Ramos (cell line): ENCODE results near the gene PELI3.
"Not testable (repeated sequence)": the region's sequence is repeated elsewhere in the genome, so short reads cannot be mapped to it uniquely, and the experiment has no call there.

Source experiments
- in situ Hi-C: fragments of 300-500 bp; cut with MboI; formaldehyde crosslinking; loops from one replicate; pipeline ENCODE4 v1.14.3; 2022; ENCODE audit warnings: low sequenced_read_pairs; ENCODE audit not compliant: unreplicated experiment

Gene PELI3, protein sequence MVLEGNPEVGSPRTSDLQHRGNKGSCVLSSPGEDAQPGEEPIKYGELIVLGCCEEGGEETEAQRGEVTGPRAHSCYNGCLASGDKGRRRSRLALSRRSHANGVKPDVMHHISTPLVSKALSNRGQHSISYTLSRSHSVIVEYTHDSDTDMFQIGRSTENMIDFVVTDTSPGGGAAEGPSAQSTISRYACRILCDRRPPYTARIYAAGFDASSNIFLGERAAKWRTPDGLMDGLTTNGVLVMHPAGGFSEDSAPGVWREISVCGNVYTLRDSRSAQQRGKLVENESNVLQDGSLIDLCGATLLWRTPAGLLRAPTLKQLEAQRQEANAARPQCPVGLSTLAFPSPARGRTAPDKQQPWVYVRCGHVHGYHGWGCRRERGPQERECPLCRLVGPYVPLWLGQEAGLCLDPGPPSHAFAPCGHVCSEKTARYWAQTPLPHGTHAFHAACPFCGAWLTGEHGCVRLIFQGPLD

DNA sequence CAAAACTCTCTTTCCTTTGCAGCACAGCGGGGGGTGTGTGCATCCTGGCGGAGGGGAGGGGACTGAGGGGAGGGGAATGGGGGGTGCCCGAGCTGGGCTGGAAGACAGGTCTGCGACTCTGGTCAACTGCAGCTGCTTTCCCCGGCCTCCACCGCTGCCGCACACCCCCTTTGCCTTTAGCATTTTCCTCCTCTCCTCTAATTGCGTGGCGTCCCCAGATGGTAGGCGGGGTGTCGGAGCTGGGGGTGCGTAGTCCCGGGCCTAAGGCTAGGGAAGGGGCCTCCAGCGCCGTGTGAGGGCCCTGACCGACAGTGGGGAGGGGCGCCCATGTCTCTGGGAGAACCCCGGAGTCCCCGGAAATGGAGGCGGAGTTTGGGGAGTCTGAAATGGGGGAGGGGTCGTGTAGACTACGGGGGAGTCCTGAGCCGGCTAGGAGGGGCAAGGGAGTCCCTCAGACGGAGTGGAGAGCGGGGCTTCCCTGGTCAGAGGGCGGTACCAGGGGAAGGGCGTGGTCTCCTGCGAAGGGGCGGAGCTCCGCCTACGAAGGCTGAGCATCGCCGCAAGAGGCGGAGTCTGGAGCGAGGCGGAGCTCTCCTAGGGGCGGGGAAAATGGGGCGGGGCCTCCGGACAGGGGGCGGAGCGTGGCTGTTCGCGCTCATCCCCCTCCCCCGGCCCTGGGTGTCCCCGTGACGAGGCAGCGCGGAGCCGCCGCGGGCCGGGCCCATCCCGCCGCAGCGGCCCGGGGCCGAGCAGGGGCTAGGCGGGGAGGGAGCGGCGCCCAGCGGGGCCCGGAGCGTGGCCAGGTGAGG is at the start of gene PELI3:
Gene PELI3, plus strand, starts transcription at position 681 of the 809 bp plus-strand sequence. CDS start 1,224 bp downstream, outside the sequence.
- in situ Hi-C loops = no loop called here

DNA sequence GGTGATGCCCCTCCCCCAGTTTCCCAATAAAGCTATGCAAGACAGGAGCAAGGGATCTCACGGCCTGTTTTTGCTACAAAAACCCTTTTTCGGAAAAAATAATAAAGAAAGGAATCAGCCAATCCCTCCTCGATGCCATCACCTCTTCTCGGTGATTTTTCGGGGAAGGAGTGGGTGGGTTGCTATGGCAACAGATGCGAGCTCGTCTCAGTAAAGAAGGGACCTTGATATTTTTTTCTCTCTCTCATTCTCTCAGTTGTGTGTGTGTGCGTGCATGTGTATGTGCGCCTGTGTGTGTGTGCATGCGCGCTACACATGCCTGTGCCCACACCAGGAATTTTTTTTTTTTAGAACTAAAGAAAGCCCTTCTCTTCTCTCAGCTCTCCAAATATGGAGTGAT is 49.7 kb upstream of the PELI3 start:
- in situ Hi-C loops = no loop called here

DNA sequence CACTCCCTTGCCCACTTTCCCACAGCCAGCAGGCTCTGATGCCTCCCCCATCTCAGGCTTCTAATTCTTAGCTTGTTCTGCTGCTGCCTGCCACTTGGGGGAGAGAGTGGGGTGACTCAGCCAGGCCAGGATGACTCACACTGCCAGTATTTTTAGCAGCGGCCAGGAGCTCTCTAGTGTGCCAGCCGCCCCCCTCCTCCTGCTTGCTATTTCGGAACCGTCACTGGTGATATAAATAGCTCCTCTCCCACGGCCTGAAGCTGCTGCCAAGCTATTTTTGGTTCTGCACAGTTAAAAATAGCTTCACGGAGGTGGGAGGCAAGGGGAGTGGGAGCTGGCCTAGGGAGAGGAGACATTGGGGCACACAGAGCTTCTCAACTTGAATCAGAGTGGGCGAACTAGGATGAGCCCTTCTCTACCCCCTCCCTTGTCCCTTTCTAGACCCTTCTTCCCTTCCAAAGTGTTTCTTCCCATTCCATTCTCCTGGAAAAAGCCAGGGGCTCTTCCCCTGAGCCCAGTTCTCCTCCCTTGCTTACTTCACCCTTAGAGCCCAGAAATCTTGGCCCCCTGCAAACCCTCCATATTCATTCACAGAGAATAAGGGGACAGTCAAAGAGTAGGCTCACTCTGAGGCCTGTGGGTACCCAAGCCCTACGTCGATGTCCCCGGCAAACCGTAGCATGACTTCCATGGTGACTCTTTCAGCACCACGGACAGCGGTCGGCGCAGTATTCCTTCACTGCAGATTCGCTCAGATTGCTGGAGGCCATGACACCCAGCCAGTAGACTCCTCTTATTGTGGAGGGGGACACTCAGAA is 48.3 kb upstream of the PELI3 start:
- in situ Hi-C loops = no loop called here

DNA sequence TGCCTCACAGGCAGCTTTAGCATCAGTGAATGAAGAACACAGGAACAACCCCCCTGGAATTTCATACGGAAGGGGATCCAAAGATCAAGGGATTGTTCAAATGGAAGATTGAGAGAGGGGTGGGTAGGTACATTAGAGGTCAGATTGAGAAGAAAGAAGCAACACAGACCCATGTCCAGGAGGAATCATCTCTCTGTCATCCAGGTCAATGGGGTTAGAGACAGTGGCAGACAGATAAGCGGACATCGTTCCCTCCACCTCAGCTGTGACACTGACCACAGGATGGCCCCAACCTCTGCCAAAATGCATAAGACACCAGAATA is 47.8 kb upstream of the PELI3 start:
- in situ Hi-C loops = no loop called here

DNA sequence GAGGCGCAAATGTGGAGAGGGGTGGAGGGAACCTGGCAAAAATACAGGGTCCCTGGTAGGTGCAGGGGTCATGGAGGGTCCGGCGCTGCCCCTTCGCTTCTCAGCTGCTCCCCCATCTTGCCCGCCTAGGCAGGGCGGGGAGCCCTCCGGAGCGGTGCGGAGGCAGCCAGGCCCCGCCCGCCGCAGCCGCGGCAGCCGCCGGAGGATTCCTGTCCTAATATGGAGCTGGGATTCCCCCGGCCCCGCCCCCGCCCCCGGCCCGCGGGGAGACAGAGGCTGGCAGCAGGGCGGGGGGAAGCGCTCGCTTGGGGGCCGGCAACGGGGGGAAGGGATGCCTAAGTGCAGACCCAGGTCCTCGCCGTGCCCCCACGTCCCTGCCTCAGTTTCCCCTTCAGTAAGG is 46.9 kb upstream of the PELI3 start:
- in situ Hi-C loops = no loop called here

DNA sequence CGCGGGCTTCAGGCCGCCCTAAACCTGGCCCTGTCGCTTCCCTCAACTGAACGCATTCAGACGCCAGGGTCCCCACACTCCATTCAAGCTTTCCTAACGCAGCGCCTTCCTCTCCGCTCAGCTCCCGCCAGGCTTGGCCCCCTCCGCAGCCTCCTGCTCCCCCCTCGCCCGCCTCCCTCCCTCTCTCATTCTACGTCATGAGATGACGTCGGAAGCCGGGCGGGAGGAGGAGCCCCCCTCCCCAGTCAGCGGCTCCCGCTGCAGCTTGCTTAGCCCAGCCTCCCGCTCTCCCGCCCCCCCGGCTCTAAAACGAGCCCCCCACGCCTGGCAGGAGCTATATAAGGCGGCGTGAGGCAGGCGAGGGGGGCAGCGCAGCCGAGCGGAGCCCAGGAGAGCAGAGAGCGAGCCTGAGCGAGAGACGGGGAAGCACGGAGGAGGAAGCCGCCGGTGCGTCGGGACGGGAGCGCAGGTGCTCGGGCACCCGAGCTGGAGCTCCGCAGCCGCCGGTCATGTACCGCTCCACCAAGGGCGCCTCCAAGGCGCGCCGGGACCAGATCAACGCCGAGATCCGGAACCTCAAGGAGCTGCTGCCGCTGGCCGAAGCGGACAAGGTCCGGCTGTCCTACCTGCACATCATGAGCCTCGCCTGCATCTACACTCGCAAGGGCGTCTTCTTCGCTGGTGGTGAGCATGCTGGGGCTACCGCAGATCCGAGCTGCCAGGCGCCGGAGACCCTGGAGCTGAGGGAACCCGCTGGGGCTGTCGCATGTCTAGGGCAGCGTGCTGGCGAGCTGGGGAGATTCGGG is 45.8 kb upstream of the PELI3 start, which contains the start of gene NPAS4:
Gene NPAS4, plus strand, starts transcription at position 365 of the 806 bp plus-strand sequence. Its CDS starts 145 bp downstream, at position 510.
- in situ Hi-C loops = no loop called here

DNA sequence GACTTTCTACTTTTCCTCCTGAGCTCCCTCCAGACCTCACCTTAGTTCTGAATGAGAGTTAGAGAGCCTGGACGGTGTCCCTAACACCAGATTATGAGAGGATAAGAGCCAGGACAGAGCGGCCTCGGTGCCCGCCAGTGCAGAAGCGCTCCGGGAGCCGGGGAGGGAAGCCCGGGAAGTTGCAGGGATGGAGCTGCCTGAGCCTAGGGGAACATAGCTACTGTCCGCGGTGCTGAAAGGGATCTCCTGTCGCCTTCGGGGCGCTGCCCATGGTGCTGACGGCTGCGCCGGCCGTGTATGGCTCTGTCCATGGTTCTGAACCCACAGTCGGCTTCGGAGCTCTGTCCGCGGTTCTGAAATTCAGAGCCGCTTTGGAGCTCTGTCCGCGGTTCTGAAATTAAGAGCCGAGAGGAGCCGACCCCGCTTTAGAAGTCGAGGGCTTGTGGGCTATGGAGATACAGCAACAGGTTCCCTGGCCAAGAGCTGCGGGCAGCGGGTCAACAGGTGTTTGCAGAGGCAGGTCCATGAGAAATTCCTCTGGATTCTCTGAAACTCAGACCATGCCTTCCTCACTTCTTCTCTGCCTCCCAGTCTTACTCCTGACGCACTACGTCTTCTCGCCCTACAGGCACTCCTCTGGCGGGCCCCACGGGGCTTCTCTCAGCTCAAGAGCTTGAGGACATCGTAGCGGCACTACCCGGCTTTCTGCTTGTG is 45.1 kb upstream of the PELI3 start:
- in situ Hi-C loops = no loop called here

DNA sequence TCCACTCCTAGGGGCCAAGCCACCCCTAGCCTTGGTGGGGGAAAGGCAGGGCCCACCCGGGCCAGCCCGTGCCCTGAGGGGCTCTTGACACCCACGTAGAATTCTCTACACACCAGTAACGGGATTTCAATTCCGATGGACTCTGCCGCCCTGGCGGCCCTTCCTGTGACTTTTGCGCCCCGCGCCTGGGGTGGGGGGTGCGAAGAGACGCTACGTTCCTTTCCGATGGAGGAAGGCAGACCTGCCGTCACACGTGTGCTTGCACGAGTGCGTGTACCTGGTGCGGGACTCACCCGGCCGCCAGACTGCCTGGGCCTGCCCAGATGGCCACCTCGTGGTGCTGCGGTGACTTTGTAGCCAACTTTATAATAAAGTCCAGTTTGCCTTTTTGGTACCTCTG is 40.4 kb upstream of the PELI3 start:
- in situ Hi-C loops = no loop called here

DNA sequence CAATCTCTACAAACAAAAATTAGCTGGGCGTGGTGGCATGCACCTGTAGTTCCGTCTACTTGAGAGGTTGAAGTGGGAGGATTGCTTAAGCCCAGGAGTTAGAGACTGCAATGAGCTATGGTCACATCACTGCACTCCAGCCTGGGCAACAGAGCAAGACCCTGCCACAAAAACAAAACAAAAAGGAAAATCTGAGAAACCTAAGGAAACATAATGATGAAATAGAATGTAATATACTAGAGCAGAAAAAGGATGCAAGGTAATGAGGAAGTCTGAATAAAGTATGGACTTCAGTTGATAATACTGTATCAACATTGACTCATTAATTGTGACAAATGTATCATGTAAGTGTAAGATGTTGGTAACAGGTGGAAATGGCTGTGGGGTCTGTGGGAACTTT is 37.8 kb upstream of the PELI3 start:
- in situ Hi-C loops = no loop called here

DNA sequence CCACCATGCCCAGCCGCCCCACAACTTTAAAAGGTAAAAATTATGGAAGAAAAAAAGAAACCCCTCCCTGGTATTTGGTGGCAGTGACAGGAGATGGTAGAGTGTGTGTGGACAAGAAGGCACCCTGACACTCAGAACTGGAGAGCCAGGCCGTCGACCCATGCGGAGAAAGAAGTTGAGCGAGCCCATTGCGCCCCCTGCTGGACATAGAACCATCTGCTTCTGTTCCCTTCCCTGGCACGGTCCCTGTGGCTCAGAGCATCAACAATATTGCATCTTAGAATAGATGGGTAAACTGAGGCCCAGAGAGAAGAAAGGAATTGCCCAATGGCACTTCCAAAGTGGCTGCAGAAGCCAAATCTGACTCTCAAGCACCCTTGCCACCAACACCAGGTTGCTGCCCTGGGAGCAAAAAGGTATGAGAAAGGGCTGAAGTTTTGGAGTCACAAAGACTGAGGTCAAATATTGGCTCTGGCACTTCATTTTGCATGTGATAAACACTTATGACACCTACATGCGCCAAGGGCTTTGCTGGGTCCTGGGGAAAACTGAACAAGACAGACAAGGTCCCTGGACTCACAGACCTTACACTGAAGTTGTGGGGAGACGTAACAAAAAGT is 36.6 kb upstream of the PELI3 start:
- in situ Hi-C loops = no loop called here

DNA sequence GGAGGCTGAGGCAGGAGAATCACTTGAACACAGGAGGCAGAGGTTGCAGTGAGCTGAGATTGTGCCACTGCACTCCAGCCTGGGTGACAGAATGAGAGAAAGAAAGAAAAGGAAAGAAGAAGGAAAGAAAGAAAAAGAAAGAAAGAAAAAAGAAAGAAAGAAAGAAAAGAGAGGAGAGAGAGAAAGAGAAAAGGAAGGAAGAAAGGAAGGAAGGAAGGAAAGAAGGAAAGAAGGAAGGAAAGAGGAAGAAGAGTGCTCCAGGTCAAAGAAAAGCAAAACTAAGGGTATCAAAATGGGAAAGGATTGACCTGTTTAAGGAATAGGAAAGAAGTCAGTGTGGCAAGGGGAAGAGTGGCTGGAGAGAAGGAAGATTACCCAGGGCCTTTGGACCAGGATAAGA is 35.4 kb upstream of the PELI3 start:
- in situ Hi-C loops = not testable (repeated sequence)

DNA sequence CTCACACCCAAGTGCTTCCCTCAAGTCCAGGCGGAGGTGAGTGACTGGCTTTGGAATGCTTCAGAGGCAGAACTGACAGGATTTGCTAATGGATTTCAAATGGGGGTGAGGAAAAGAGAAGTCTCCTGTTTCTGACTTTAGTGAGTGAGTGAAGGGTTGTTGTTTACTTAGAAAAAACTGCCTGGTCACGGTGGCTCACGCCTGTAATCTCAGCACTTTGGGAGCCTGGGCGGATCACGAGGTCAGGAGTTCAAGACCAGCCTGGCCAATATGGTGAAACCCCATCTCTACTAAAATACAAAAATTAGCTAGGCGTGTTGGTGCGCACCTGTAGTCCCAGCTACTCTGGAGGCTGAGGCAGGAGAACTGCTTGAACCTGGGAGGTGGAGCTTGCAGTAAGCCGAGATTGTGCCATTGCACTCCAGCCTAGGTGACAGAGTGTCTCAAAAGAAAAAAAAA is 34.8 kb upstream of the PELI3 start:
- in situ Hi-C loops = not testable (repeated sequence)

DNA sequence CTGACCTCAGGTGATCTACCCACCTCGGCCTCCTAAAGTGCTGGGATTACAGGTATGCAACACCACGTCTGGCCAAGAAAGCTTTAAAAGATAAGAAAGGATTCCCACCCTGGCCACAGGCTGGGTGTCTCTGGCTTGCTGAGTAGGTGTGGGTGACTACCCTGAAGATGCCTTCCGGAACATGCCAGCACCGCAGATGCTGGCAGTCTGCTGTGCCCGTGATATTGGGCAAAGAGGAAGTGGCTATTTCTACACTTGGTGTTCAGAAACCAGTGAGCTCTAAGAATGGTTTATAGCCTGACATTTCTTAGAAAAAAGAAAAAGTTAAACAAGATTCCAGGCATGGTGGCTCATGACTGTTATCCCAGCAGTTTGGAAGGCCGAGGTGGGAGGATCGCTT is 34.1 kb upstream of the PELI3 start:
- in situ Hi-C loops = no loop called here

DNA sequence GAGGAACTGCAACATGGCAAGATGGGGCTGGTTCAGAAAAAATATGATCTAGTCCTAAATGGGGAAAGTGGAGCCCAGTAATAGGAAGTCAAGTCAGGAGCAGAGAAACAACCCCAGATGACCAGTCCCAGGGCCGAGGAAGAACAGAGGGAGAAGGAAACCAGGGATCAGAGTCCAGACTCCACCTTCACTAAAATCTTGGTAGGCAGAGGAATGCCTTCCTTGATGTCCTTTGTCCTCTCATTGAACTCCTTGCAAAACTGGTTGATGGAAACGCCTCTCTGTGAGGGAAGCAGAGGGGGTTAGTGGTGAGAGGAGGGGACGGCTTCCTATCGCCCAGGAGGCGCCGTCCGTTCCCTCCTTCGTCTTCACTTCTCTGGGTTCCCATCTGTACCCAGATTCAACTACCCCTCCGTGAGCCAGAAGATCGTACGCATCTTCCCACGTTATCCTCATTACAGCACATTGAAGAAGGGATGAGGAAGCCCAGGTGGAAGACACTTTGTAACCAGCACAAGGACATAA is 28.7 kb upstream of the PELI3 start:
- in situ Hi-C loops = no loop called here

DNA sequence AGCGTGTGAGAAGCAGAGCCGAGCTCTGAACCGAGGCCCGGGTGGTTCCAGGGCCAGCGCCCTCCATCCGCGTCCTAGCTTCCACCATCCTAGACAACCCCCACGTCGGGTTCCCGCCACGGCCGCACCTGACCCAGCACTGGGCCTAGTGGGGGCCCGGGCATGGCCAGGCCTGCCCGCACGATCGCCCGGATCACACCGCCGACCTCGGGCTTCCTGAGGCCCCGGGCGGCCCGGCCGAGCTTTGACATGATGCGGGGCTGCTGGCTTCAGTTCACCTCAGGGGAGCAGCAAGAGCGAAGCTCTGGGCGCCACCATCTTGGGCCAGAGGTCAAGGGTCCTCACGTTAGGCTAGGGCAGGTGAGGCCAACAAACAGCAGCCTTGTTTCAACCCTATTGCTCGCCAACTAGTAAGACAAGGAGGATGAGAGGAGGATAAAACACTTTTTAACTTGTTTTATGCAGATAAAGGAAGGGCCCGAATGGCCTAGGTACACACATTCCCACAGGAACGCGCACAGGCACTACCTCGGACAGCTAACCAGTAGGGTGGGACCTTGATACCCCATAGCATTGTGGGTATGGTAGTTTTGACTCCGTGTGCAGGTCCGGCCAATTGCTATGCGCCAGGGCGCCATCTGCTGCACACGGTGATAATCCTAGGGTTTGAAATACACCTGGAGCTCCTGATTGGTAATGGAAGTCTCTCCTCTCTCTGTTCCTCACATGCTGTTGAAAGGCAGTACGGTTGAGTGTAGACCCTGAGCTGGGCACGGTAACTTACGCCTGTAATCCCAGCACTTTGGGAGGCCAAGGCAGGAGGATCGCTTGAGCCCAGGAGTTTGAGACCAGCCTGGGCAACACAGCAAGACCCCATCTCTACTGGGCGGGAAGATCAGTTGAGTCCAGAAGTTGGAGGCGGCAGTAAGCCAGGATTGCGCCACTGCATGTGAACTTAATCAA is 27.9 kb upstream of the PELI3 start, which contains the start of gene MRPL11:
Gene MRPL11, minus strand, starts transcription at position 345 of the 963 bp plus-strand sequence. Its CDS starts 94 bp downstream, at position 251.
- in situ Hi-C loops = no loop called here

DNA sequence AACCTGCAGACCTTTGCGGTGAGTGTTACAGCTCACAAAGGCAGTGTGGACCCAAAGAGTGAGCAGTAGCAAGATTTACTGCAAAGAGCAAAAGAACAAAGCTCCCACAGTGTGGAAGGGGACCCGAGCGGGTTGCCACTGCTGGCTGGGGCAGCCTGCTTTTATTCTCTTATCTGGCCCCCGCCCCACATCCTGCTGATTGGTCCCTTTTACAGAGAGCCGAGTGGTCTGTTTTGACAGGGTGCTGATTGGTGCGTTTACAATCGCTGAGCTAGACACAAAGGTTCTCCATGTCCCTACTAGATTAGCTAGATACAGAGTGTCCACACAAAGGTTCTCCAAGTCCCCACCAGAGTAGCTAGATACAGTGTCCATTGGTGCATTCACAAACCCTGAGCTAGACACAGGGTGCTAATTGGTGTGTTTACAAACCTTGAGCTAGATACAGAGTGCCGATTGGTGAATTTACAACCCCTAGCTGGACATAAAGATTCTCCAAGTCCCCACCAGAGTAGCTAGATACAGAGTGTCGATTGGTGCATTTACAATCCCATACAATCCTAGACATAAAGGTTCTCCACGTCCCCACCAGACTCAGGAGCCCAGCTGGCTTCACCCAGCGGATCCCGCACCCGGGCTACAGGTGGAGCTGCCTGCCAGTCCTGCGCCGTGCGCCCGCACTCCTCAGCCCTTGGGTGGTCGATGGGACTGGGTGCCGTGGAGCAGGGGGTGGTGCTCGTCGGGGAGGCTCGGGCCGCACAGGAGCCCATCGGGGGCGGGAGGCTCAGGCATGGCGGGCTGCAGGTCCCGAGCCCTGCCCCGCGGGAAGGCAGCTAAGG is 26.4 kb upstream of the PELI3 start:
- in situ Hi-C loops = not testable (repeated sequence)
